Activated CD8-positive, alpha-beta T cell treated with anti-CD3 and anti-CD28 coated beads, Interleukin-2, amount 10 ng/mL, durations not matched to agents 7 days and 5 days (primary cell): ENCODE measurements around the gene GBP6. TPM values are rescaled to one million over a fixed set of nuclear protein-coding genes. Genes with fewer than 3 reads are reported as not detected.
A peak's percentile ranks its signal among the peaks of the same experiment; 100 is the strongest.
"Not testable (repeated sequence)": the region's sequence is repeated elsewhere in the genome, so short reads cannot be mapped to it uniquely, and the experiment has no call there.

Experiments
- ATAC-seq: fragments of 150-1000 bp; cut with Tn5 transposase; one replicate; pipeline ENCODE4 v1.10.0; 2021; ENCODE audit warnings: moderate library complexity
- CTCF ChIA-PET: fragments of 350-600 bp; sonication (Branson Sonifier 250); formaldehyde crosslinking; loops from one replicate; lab custom pipeline; 2021; ENCODE audit warnings: antibody characterized with exemption; lab: Charles Lee
- POLR2A ChIA-PET: fragments of 350-600 bp; sonication (Branson Sonifier 250); formaldehyde crosslinking; loops from one replicate; lab custom pipeline; 2021; ENCODE audit warnings: antibody characterized with exemption; lab: Charles Lee
- DNase-seq: peaks from one replicate; pipeline ENCODE4 v3.0.0-alpha.2; 2020
- H3K27ac Mint-ChIP-seq: one replicate; pipeline ENCODE4 v1.8.0; 2021; ENCODE audit warnings: mild to moderate bottlenecking, mixed read lengths
- H3K27me3 Mint-ChIP-seq: one replicate; pipeline ENCODE4 v1.8.0; 2021; ENCODE audit warnings: low read depth, mixed read lengths
- H3K36me3 Mint-ChIP-seq: one replicate; pipeline ENCODE4 v1.8.0; 2021; ENCODE audit warnings: low read depth, mixed read lengths
- H3K4me1 Mint-ChIP-seq: one replicate; pipeline ENCODE4 v1.8.0; 2021; ENCODE audit warnings: low read depth, mixed read lengths
- H3K4me3 Mint-ChIP-seq: one replicate; pipeline ENCODE4 v1.8.0; 2021; ENCODE audit warnings: mild to moderate bottlenecking, mixed read lengths
- H3K9me3 Mint-ChIP-seq: one replicate; pipeline ENCODE4 v1.8.0; 2022; ENCODE audit warnings: mixed read lengths; ENCODE audit not compliant: insufficient read depth
- total RNA-seq, 2 experiments: library from RNA; stranded (reverse); gene quantifications; one replicate each; pipeline ENCODE4 v1.2.3, GENCODE V29; 2021

The GBP6 gene
- total RNA-seq, 2 experiments from 2014 or later: 0.10 to 0.16 TPM

DNA sequence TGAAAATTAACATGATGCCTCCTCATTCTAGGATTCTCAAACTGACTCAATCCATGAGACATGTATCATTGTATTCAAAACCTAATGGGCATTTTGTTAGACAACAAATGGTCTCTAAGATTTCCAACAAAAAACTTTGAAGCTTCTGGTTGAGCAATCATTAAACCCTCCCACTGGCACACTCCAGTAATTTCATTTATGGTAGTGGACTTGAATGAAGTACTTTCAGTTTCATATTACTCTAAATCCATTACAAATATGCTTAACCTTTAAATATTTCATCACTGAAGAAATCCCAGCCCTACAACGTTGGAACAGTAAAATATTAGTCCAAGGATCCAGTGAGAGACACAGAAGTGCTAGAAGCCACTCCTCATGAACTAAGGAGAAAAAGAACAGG is 43.5 kb downstream of the GBP6 start:
- Mint-ChIP-seq H3K36me3 (peaks cover 3% of the 10 kb centered on the region), H3K4me3 (peak overlapping the region; percentile 75), H3K9me3 (no peaks in the 10 kb centered on the region), H3K27ac (peak overlapping the region; percentile 82), H3K4me1 (peaks cover 24% of the 10 kb centered on the region), H3K27me3 (peaks cover 3% of the 10 kb centered on the region)
- CTCF ChIA-PET: interaction anchor here (0.8 to 1.6 kb wide), 2 partner anchors 49 to 387 kb away, joined by 3 to 4 read pairs; no protein-coding TSS in a partner anchor
- DNase-seq: no peak
- POLR2A ChIA-PET: interaction anchor here (0.8 kb wide), 1 partner anchor 293 kb away, joined by 3 read pairs; no protein-coding TSS in a partner anchor
- peak; percentile 76 for ATAC-seq

DNA sequence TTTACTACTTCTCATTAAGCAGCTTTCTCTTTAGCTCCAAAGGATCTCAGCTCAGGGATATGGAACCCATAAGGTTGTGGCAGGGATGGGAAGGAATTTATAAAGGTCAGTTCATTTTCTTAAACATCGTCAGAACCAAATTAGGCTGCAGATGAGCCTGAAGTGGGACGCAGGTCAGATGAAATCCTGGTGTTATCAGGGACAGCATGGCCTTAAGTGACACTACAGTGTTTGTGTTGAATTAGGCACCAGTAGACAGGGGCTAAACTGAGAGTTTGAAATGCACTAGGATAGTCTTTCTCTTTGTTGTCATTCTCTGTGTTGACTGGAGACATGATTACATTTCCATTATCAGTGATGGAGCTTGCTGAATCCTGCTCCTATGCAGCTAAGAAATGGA is 43.9 kb downstream of the GBP6 start:
- H3K36me3 Mint-ChIP-seq, H3K27me3 Mint-ChIP-seq, DNase-seq, H3K9me3 Mint-ChIP-seq: not testable (repeated sequence)
- ATAC-seq: peak; percentile 58
- peaks cover 24% of the 10 kb centered on the region for H3K4me1 Mint-ChIP-seq
- peak overlapping the region; percentile 75 for H3K4me3 Mint-ChIP-seq
- POLR2A ChIA-PET: interaction anchor here (0.8 kb wide), 1 partner anchor 293 kb away, joined by 3 read pairs; no protein-coding TSS in a partner anchor
- H3K27ac Mint-ChIP-seq: peak overlapping the region; percentile 82
- CTCF ChIA-PET: interaction anchor here (0.6 to 1.6 kb wide), 2 partner anchors 388 to 408 kb away, joined by 3 to 4 read pairs; no protein-coding TSS in a partner anchor

DNA sequence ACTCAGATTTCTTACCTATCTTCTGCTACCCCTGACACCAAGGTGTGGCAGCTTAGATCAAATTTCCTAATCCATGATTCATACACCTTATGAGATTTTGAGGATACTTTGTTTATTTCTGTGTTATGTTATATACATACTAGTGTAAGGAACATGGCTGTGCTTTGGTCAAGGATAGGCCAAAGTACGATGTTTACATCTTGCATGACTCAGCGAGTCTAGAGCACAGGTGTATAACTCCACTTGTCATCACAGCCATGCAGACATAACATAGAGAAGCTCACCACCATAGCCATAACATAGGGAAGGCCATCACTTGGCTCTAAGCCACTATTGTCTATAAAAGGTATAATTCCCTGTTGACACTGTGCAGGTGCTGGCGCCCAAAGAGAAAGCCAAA is 61.2 kb downstream of the GBP6 start:
- no peak overlapping the region for H3K27ac Mint-ChIP-seq
- ChIA-PET POLR2A (no interaction called here), CTCF (no interaction called here)
- no peaks in the 10 kb centered on the region for H3K9me3 Mint-ChIP-seq
- ATAC-seq (no peak), DNase-seq (no peak)
- no peaks in the 10 kb centered on the region for H3K36me3 Mint-ChIP-seq
- H3K27me3 Mint-ChIP-seq: no peaks in the 10 kb centered on the region
- no peak overlapping the region for H3K4me3 Mint-ChIP-seq
- H3K4me1 Mint-ChIP-seq: no peaks in the 10 kb centered on the region

DNA sequence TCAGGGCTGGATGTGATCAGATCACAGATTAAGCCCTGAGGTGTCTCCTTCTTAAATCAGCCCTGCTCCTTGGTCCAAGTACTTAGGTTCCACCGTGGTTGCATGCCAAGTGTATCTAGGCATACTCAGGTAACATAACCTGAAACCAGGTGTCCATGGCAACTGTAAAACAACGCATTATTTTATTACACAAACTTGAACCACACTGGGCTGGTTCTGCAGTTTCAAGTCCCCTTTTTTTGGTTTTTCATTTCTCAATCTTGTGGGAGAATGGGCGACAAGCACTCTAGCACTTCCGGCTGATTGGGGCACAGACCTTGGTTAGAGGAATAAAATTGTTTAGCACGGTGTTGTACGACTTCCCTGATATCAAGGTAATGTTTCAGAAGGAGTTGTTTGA is 65.2 kb downstream of the GBP6 start:
- Mint-ChIP-seq H3K9me3 (no peaks in the 10 kb centered on the region), H3K27ac (no peak overlapping the region), H3K4me1 (no peaks in the 10 kb centered on the region), H3K36me3 (no peaks in the 10 kb centered on the region), H3K4me3 (no peak overlapping the region), H3K27me3 (no peaks in the 10 kb centered on the region)
- POLR2A ChIA-PET: no interaction called here
- DNase-seq (no peak), ATAC-seq (no peak)
- CTCF ChIA-PET: no interaction called here

DNA sequence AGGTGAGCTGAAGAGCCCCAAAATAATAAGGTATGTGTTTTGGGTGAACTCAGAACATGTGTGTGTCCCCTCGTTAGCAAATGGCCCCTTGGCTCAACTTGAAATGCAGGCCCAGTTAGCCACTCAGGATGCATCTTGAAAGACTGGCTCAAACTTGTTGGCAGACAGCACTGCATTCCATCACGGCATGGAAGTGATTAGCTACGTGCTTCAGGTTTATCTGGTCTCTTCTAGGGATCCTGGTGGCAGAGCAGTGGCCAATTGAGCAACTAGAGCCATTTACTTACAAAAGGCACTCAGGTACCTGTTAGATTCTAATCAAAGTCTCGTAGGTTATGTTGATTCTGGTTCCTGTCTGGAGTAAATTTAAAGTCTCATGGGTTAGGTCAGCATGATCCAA is 65.8 kb downstream of the GBP6 start:
- H3K9me3 Mint-ChIP-seq, H3K4me3 Mint-ChIP-seq, H3K36me3 Mint-ChIP-seq, H3K27ac Mint-ChIP-seq, POLR2A ChIA-PET, H3K4me1 Mint-ChIP-seq, CTCF ChIA-PET, DNase-seq, H3K27me3 Mint-ChIP-seq, ATAC-seq: not testable (repeated sequence)

DNA sequence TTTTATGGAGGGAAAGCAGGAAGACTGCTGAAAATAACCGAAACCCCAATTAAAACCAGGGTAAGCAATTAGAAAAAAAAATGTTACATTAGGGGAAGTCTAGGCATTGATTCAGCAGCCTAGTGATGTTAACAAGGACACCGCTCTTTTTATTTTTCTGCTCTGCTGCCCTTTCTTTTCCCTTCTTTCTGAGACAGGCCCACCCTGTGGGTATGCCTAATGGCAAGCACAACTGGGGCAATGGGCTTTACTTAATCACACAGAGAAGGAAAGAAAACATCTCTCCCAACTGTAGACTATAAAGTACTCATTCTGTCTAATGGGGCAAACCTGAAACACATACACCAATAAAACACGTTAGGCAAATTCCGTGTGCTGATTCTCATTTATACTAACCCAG is 69.6 kb downstream of the GBP6 start:
- Mint-ChIP-seq H3K4me1 (no peaks in the 10 kb centered on the region), H3K4me3 (no peak overlapping the region), H3K27ac (no peak overlapping the region), H3K27me3 (no peaks in the 10 kb centered on the region), H3K9me3 (peaks cover 12% of the 10 kb centered on the region), H3K36me3 (peaks cover under 1% of the 10 kb centered on the region)
- ChIA-PET POLR2A (no interaction called here), CTCF (interaction anchor here (1.0 to 1.1 kb wide), 2 partner anchors 23 to 257 kb away, joined by 3 read pairs; no protein-coding TSS in a partner anchor)
- ATAC-seq (no peak), DNase-seq (no peak)

DNA sequence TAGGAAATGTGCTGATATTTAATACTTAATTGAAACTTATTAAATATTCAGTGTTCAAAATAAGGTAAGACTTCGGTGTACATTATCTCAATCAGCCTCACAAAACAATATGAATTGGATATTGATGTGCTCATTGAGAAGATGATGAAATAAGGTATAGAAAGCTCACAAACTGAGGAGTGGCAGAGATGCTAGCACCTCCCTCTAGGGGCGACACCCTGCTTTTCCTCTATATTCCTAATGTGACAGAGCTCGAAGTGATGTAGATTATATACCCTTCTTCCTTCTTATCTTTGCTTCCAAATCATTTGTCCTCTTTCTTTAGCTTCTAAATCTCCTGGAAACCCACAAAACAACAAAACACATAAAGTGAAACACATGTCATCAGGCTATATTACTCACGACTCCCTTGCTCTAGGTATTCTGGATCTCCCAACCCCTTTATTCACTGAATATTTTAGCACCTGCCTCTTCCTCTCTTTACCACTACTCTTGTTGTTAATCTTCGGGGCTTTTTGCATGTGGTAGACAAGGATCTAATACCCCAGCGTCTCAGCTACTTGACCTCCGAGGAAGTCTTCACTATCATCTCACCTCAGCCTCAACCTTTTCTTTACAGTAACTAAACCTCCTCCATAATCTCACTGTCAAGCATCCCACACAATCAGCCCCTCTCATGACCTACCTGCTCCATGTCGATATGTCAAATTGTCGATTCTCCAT is 70.4 kb downstream of the GBP6 start:
- POLR2A ChIA-PET, H3K36me3 Mint-ChIP-seq, H3K27me3 Mint-ChIP-seq, DNase-seq, H3K27ac Mint-ChIP-seq, ATAC-seq, H3K4me1 Mint-ChIP-seq, H3K4me3 Mint-ChIP-seq: not testable (repeated sequence)
- CTCF ChIA-PET: interaction anchor here (1.0 kb wide), 1 partner anchor 258 kb away, joined by 3 read pairs; no protein-coding TSS in a partner anchor
- H3K9me3 Mint-ChIP-seq: peaks cover 18% of the 10 kb centered on the region

Other genes with a start within 250 kb of the GBP6 start
- gene GBP2, start 237.9 kb upstream of the GBP6 start, total RNA-seq: 10 to 100 TPM; 95.8 to 97.4 TPM
- gene GBP7, start 188.1 kb upstream of the GBP6 start, total RNA-seq: under 1 TPM; 0.11 to 0.26 TPM
- gene GBP4, start 165.1 kb upstream of the GBP6 start, total RNA-seq: 10 to 100 TPM; 51.0 to 60.7 TPM
- gene GBP5, start 91.2 kb upstream of the GBP6 start, total RNA-seq: 100 to 1,000 TPM; 261 TPM
- 10 to 100 TPM; 11.8 to 13.0 TPM for gene LRRC8B, start 160.8 kb downstream of the GBP6 start, total RNA-seq